Smooth muscle cell (in vitro differentiated cells): ENCODE results near the gene MKS1. TPM values are rescaled to one million over a fixed set of nuclear protein-coding genes. Genes with fewer than 3 reads are reported as not detected.

Source experiments
- DNase-seq: peaks from one replicate; lab custom pipeline; 2025; ENCODE audit not compliant: unreplicated experiment; lab: John Stamatoyannopoulos, UW
- H2AFZ ChIP-seq: fragments of 200-600 bp; sonication (generic); 2 replicates; pipeline ENCODE4 v1.6.0; 2016; ENCODE audit warnings: antibody characterized with exemption, low read depth, mild to moderate bottlenecking
- H3F3A ChIP-seq: fragments of 200-600 bp; sonication (generic); 2 replicates; pipeline ENCODE4 v1.6.0; 2017; ENCODE audit warnings: antibody characterized with exemption, low read depth
- H3K27ac ChIP-seq: fragments of 200-600 bp; sonication (generic); 2 replicates; pipeline ENCODE4 v1.5.1; 2016; ENCODE audit warnings: low read depth, mild to moderate bottlenecking
- H3K27me3 ChIP-seq: fragments of 200-600 bp; sonication (generic); 2 replicates; pipeline ENCODE4 v1.6.1; 2016; ENCODE audit warnings: low read depth, mild to moderate bottlenecking
- H3K36me3 ChIP-seq: fragments of 200-600 bp; sonication (generic); 2 replicates; pipeline ENCODE4 v1.5.1; 2016; ENCODE audit warnings: low read depth
- H3K4me1 ChIP-seq: fragments of 200-600 bp; sonication (generic); 2 replicates; pipeline ENCODE4 v1.5.1; 2016; ENCODE audit warnings: low read depth
- H3K4me2 ChIP-seq: fragments of 200-600 bp; sonication (generic); 2 replicates; pipeline ENCODE4 v1.6.0; 2016; ENCODE audit warnings: mild to moderate bottlenecking
- H3K4me3 ChIP-seq: fragments of 200-600 bp; sonication (generic); 2 replicates; pipeline ENCODE4 v1.5.1; 2016; ENCODE audit warnings: mild to moderate bottlenecking
- H3K79me2 ChIP-seq: fragments of 200-600 bp; sonication (generic); 2 replicates; pipeline ENCODE4 v1.6.0; 2016; ENCODE audit warnings: low read depth, mild to moderate bottlenecking
- H3K9ac ChIP-seq: fragments of 200-600 bp; sonication (generic); 2 replicates; pipeline ENCODE4 v1.6.0; 2016; ENCODE audit warnings: low read depth
- H3K9me3 ChIP-seq: fragments of 200-600 bp; sonication (generic); replicated peaks from 2 replicates; pipeline ENCODE4 v1.5.1; 2016; ENCODE audit warnings: low read depth
- H4K20me1 ChIP-seq: fragments of 200-600 bp; sonication (generic); 2 replicates; pipeline ENCODE4 v1.6.0; 2016; ENCODE audit warnings: low read depth
- WGBS: methylation state at CpG from one replicate; pipeline ENCODE4 v1.1.7; 2016; ENCODE audit warnings: low lambda C conversion rate; 5-methylcytosine and 5-hydroxymethylcytosine counted together
- polyA plus RNA-seq: library from polyadenylated mRNA; unstranded; fragments of >200 nt; fragmentation: Nextera tagmentation; extraction: Ambion mirVana; gene quantifications from 2 replicates; pipeline ENCODE4 v1.2.1, GENCODE V29; 2016
- total RNA-seq: library from RNA; depleted of rRNA; stranded (reverse); fragments of >200 nt; gene quantifications from 2 replicates; pipeline ENCODE4 v1.2.3, GENCODE V29; 2014
- TF ChIP-seq, protein P1 (sequence below): fragments of 200-600 bp; sonication (generic); IDR thresholded peaks from 2 replicates; pipeline ENCODE4 v1.5.1; 2017; ENCODE audit warnings: borderline replicate concordance, mild to moderate bottlenecking, antibody characterized with exemption; ENCODE audit not compliant: insufficient read depth, poor library complexity, severe bottlenecking

Gene MKS1
- total and polyA plus RNA-seq, 2 experiments from 2014 or later, result 15.6 to 22.8 TPM

DNA sequence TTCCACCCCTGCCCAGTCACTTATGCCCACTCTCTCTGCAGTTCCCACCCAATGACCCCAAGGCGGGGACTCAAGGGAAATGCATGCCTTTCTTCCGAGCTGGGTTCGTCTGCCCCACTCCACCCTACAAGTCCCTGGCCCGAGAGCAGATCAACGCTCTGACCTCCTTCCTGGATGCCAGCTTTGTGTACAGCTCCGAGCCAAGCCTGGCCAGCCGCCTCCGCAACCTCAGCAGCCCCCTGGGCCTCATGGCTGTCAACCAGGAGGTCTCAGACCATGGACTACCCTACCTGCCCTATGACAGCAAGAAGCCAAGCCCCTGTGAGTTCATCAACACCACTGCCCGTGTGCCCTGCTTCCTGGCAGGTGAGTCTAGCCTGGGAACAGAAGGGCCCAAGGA lies 33.1 kb upstream of the MKS1 start:
- TF ChIP-seq, protein P1, sequence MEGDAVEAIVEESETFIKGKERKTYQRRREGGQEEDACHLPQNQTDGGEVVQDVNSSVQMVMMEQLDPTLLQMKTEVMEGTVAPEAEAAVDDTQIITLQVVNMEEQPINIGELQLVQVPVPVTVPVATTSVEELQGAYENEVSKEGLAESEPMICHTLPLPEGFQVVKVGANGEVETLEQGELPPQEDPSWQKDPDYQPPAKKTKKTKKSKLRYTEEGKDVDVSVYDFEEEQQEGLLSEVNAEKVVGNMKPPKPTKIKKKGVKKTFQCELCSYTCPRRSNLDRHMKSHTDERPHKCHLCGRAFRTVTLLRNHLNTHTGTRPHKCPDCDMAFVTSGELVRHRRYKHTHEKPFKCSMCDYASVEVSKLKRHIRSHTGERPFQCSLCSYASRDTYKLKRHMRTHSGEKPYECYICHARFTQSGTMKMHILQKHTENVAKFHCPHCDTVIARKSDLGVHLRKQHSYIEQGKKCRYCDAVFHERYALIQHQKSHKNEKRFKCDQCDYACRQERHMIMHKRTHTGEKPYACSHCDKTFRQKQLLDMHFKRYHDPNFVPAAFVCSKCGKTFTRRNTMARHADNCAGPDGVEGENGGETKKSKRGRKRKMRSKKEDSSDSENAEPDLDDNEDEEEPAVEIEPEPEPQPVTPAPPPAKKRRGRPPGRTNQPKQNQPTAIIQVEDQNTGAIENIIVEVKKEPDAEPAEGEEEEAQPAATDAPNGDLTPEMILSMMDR, result no peak
- WGBS, result 79% methylated on average over 9 of the region's 9 CpGs
- no peaks in the 10 kb centered on the region for H3K9me3 ChIP-seq
- H3K4me1 ChIP-seq, result no peaks in the 10 kb centered on the region
- H3K4me3 ChIP-seq, result no peak overlapping the region
- no peaks in the 10 kb centered on the region for H3K36me3 ChIP-seq
- H3K4me2 ChIP-seq, result no peak overlapping the region
- H4K20me1 ChIP-seq, result no peaks in the 10 kb centered on the region
- H2AFZ ChIP-seq, result no peak overlapping the region
- no peak overlapping the region for H3K9ac ChIP-seq
- H3F3A ChIP-seq, result no peaks in the 10 kb centered on the region
- H3K79me2 ChIP-seq, result no peaks in the 10 kb centered on the region
- DNase-seq, result no peak
- H3K27me3 ChIP-seq, result peaks cover 75% of the 10 kb centered on the region
- no peak overlapping the region for H3K27ac ChIP-seq

DNA sequence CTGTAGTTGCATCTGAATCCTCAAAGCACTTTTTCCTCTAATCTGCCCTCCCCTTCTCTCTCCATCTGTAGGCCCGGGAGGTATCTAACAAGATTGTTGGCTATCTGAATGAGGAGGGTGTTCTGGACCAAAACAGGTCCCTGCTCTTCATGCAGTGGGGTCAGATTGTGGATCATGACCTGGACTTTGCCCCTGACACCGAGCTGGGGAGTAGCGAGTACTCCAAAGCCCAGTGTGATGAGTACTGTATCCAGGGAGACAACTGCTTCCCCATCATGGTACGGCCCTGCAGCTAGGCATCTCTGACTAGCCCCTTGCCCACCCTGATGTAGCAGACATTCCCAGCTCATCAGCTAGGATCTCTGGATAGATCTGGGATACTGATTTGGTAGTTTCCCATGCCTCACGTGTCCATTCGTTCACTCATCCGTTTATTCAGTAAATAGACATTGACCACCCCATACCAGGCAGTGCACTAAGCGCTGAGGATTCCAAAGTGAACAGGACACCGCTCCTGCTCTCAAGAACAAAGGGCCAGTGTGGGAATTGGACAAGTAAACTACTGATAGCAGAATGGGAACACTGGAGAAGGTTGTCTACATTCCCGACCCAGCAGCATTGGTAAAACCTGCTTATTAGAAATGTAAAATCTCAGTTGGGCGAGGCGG lies 31.4 kb upstream of the MKS1 start:
- Histone ChIP-seq H3K9ac (no peak overlapping the region), H3K4me3 (no peak overlapping the region), H3K27ac (no peak overlapping the region), H2AFZ (no peak overlapping the region), H4K20me1 (no peaks in the 10 kb centered on the region), H3K79me2 (no peaks in the 10 kb centered on the region), H3K4me2 (no peak overlapping the region), H3K36me3 (no peaks in the 10 kb centered on the region), H3F3A (no peaks in the 10 kb centered on the region), H3K27me3 (peaks cover 65% of the 10 kb centered on the region), H3K9me3 (no peaks in the 10 kb centered on the region), H3K4me1 (no peaks in the 10 kb centered on the region)
- WGBS, result 94% methylated on average over 12 of the region's 12 CpGs
- no peak for DNase-seq
- TF ChIP-seq, protein P1, result no peak

DNA sequence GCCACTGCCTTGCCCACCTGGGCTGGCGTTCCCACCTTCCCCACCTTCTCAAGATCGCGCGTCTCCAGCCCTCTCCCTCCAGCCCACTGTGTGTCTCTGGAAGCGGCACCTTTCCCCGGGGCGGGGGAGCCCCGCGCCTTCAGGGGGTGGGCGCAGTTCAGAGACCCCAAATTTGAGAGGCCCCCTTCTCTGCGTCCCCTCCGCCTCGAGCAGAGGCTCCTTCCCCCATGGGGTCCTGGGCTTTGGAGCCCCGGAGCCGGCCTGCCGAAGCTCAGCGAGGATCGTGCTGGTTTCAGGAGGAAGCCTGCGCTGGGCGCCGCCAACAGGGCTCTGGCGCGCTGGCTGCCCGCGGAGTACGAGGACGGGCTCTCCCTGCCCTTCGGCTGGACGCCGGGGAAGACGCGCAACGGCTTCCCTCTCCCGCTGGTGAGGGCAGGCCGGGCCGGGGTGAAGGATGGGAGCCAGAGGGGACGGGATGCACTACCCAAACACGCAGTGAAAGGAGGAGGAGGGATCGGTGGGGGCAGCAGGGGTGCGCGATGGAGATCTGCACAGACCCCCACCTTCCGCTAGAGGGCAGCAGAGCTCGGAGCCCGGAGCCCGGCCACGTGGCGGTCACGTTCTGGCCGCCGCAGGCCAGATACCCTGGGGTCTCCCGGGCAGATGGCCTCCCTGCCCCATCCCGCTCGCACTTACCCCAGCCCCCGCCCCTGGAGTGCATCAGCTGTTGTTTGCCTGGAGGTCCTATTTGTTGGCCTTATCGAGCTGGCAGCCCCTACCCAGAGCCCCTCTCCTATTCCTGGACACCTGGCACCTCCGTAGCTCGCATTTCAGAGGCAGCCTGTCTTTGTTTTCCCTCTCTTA lies 30.4 kb upstream of the MKS1 start:
- Histone ChIP-seq H3K4me3 (peak overlapping the region; percentile 52), H3K36me3 (no peaks in the 10 kb centered on the region), H3K4me1 (no peaks in the 10 kb centered on the region), H2AFZ (peak overlapping the region; percentile 81), H3F3A (no peaks in the 10 kb centered on the region), H3K4me2 (peak overlapping the region; percentile 92), H3K9me3 (no peaks in the 10 kb centered on the region), H3K27ac (no peak overlapping the region), H4K20me1 (no peaks in the 10 kb centered on the region), H3K79me2 (no peaks in the 10 kb centered on the region), H3K27me3 (peaks cover 55% of the 10 kb centered on the region), H3K9ac (no peak overlapping the region)
- TF ChIP-seq, protein P1, result peak; percentile 89
- WGBS, result 10% methylated on average over 54 of the region's 57 CpGs
- DNase-seq, result peak; percentile 36
